IMR-90 (cell line): ENCODE measurements around the gene AKR1A1. TPM values are rescaled to one million over a fixed set of nuclear protein-coding genes. Genes with fewer than 3 reads are reported as not detected.

Experiments
- ATAC-seq: fragments of 200-7000 bp; cut with Tn5 transposase; 2 replicates; pipeline ENCODE4 v1.9.1; 2020; ENCODE audit warnings: low read depth, mild to moderate bottlenecking, moderate library complexity
- BruUV-seq: library from RNA; stranded (reverse); fragments of 400-500 nt; replicated peaks from 2 replicates; lab custom pipeline; 2021; lab: Mats Ljungman, UMichigan
- CTCF ChIA-PET: fragments of 300-600 bp; formaldehyde crosslinking; extraction: SDS; loops from one replicate; lab custom pipeline; 2021; ENCODE audit warnings: antibody characterized with exemption; lab: Yijun Ruan, JAX
- POLR2A ChIA-PET: fragments of 300-600 bp; sonication (Branson Sonifier 250); formaldehyde crosslinking; loops from one replicate; lab custom pipeline; 2022; ENCODE audit warnings: antibody characterized with exemption; ENCODE audit not compliant: unreplicated experiment; lab: Charles Lee
- DNase-seq: peaks from one replicate; pipeline ENCODE4 v3.0.0; 2013
- H2AFZ ChIP-seq: replicated peaks from 2 replicates; pipeline ENCODE3; 2013; ENCODE audit warnings: low read length, mild to moderate bottlenecking; ENCODE audit not compliant: poor library complexity
- H2AK5ac ChIP-seq: 2 replicates; pipeline ENCODE4 v1.6.1; 2013; ENCODE audit warnings: low read depth, low read length, inconsistent platforms
- H2AK9ac ChIP-seq: replicated peaks from 2 replicates; pipeline ENCODE3; 2013; ENCODE audit warnings: mild to moderate bottlenecking, low read depth, low read length, moderate library complexity; ENCODE audit not compliant: poor library complexity
- H2BK120ac ChIP-seq: 2 replicates; pipeline ENCODE4 v1.6.1; 2013; ENCODE audit warnings: low read depth, low read length, inconsistent platforms
- H2BK15ac ChIP-seq: 3 replicates; pipeline ENCODE4 v1.6.1; 2013; ENCODE audit warnings: low read depth, low read length, inconsistent platforms
- H2BK20ac ChIP-seq: 2 replicates; pipeline ENCODE4 v1.6.1; 2013; ENCODE audit warnings: low read depth, mild to moderate bottlenecking, inconsistent platforms, low read length, moderate library complexity
- H2BK5ac ChIP-seq: 2 replicates; pipeline ENCODE4 v1.6.1; 2013; ENCODE audit warnings: mild to moderate bottlenecking, low read depth, low read length, inconsistent platforms; ENCODE audit not compliant: poor library complexity, severe bottlenecking
- H3K14ac ChIP-seq: replicated peaks from 2 replicates; pipeline ENCODE4 v1.6.1; 2013; ENCODE audit warnings: low read depth, low read length, inconsistent platforms
- H3K18ac ChIP-seq: 2 replicates; pipeline ENCODE4 v1.6.1; 2013; ENCODE audit warnings: low read depth, low read length, control low read depth
- H3K23ac ChIP-seq: 2 replicates; pipeline ENCODE4 v1.6.1; 2013; ENCODE audit warnings: low read depth, low read length, inconsistent platforms
- H3K27ac ChIP-seq: 2 replicates; pipeline ENCODE4 v1.5.1; 2013; ENCODE audit warnings: mild to moderate bottlenecking, control low read depth, low read length; ENCODE audit not compliant: insufficient read depth
- H3K27me3 ChIP-seq: 2 replicates; pipeline ENCODE4 v1.6.1; 2013; ENCODE audit warnings: low read length; ENCODE audit not compliant: control insufficient read depth, insufficient read depth
- H3K36me3 ChIP-seq: 2 replicates; pipeline ENCODE4 v1.6.1; 2013; ENCODE audit warnings: low read length, mixed read lengths; ENCODE audit not compliant: control insufficient read depth, insufficient read depth
- H3K4ac ChIP-seq: 2 replicates; pipeline ENCODE4 v1.6.1; 2013; ENCODE audit warnings: low read depth, low read length, inconsistent platforms
- H3K4me1 ChIP-seq: 2 replicates; pipeline ENCODE4 v1.6.1; 2013; ENCODE audit warnings: low read length, mixed read lengths; ENCODE audit not compliant: control insufficient read depth, insufficient read depth
- H3K4me2 ChIP-seq: 2 replicates; pipeline ENCODE4 v1.6.1; 2013; ENCODE audit warnings: low read depth, mild to moderate bottlenecking, control low read depth, low read length, moderate library complexity
- H3K4me3 ChIP-seq: 2 replicates; pipeline ENCODE4 v1.5.1; 2013; ENCODE audit warnings: low read depth, mild to moderate bottlenecking, control low read depth, low read length, moderate library complexity; ENCODE audit not compliant: insufficient read depth
- H3K56ac ChIP-seq: 2 replicates; pipeline ENCODE4 v1.6.1; 2013; ENCODE audit warnings: low read length, inconsistent platforms; ENCODE audit not compliant: insufficient read depth; ENCODE audit errors: extremely low read depth
- H3K79me1 ChIP-seq, 2 experiments: 2 replicates each; pipeline ENCODE4 v1.6.1; 2013; ENCODE audit warnings: low read length in 2 of 2, inconsistent platforms in 1 of 2, low read depth in 1 of 2
- H3K9ac ChIP-seq: 2 replicates; pipeline ENCODE4 v1.6.1; 2013; ENCODE audit warnings: low read depth, low read length, control low read depth
- H3K9me1 ChIP-seq: 2 replicates; pipeline ENCODE4 v1.6.1; 2013; ENCODE audit warnings: low read length, inconsistent platforms; ENCODE audit not compliant: insufficient read depth
- H3K9me3 ChIP-seq: 2 replicates; pipeline ENCODE4 v1.6.1; 2013; ENCODE audit warnings: low read length; ENCODE audit not compliant: control insufficient read depth, insufficient read depth
- H4K20me1 ChIP-seq: 2 replicates; pipeline ENCODE4 v1.6.1; 2013; ENCODE audit warnings: low read length, inconsistent platforms; ENCODE audit not compliant: insufficient read depth
- H4K5ac ChIP-seq: 2 replicates; pipeline ENCODE4 v1.6.1; 2013; ENCODE audit warnings: mild to moderate bottlenecking, low read depth, low read length, control low read depth
- H4K8ac ChIP-seq, 2 experiments: 2 replicates each; pipeline ENCODE4 v1.6.1; 2013; ENCODE audit warnings: low read depth in 2 of 2, low read length in 2 of 2, control low read depth in 1 of 2, inconsistent platforms in 1 of 2
- H4K91ac ChIP-seq: 2 replicates; pipeline ENCODE4 v1.6.1; 2013; ENCODE audit warnings: low read depth, low read length, inconsistent platforms; ENCODE audit not compliant: insufficient read depth
- BHLHE40 ChIP-seq: fragments of 150-350 bp; IDR thresholded peaks from 2 replicates; pipeline ENCODE4 v1.6.1; 2016; ENCODE audit warnings: mild to moderate bottlenecking, low read depth, low read length
- CEBPB ChIP-seq: IDR thresholded peaks from 2 replicates; pipeline ENCODE4 v1.6.1; 2012; ENCODE audit warnings: low read depth, low read length, improper control_type of control experiment
- CHD1 ChIP-seq: IDR thresholded peaks from 2 replicates; pipeline ENCODE4 v1.6.1; 2012; ENCODE audit warnings: low read depth, low read length, improper control_type of control experiment
- CTCF ChIP-seq: conservative IDR thresholded peaks from 2 replicates; pipeline ENCODE4 v1.5.1; 2012; ENCODE audit warnings: mild to moderate bottlenecking, low read depth, low read length, improper control_type of control experiment
- FOS ChIP-seq: fragments of 150-350 bp; IDR thresholded peaks from 2 replicates; pipeline ENCODE4 v1.6.1; 2016; ENCODE audit warnings: low read depth, low read length
- MAFK ChIP-seq: IDR thresholded peaks from 2 replicates; pipeline ENCODE4 v1.6.1; 2012; ENCODE audit warnings: low read depth, low read length, improper control_type of control experiment
- MAZ ChIP-seq: IDR thresholded peaks from 2 replicates; pipeline ENCODE4 v1.6.1; 2012; ENCODE audit warnings: low read depth, mild to moderate bottlenecking, low read length, improper control_type of control experiment, moderate library complexity, borderline replicate concordance
- MXI1 ChIP-seq: IDR thresholded peaks from 2 replicates; pipeline ENCODE4 v1.6.1; 2012; ENCODE audit warnings: low read depth, mild to moderate bottlenecking, low read length, moderate library complexity, borderline replicate concordance
- NFE2L2 ChIP-seq: fragments of 150-350 bp; IDR thresholded peaks from 2 replicates; pipeline ENCODE4 v1.6.1; 2016; ENCODE audit warnings: low read depth, mild to moderate bottlenecking, low read length
- POLR2A ChIP-seq: IDR thresholded peaks from 2 replicates; pipeline ENCODE4 v1.6.1; 2012; ENCODE audit warnings: mild to moderate bottlenecking, low read depth, low read length
- RAD21 ChIP-seq: IDR thresholded peaks from 2 replicates; pipeline ENCODE4 v1.6.1; 2012; ENCODE audit warnings: low read length, improper control_type of control experiment
- RCOR1 ChIP-seq: IDR thresholded peaks from 2 replicates; pipeline ENCODE4 v1.6.1; 2012; ENCODE audit warnings: mild to moderate bottlenecking, low read length, improper control_type of control experiment; ENCODE audit not compliant: insufficient replicate concordance
- RFX5 ChIP-seq: IDR thresholded peaks from 2 replicates; pipeline ENCODE4 v1.8.0; 2012; ENCODE audit warnings: low read depth, mild to moderate bottlenecking, low read length, moderate library complexity
- SMC3 ChIP-seq: fragments of 150-350 bp; IDR thresholded peaks from 2 replicates; pipeline ENCODE4 v1.6.1; 2016; ENCODE audit warnings: low read depth, mild to moderate bottlenecking, antibody characterized with exemption, low read length, moderate library complexity
- WGBS, 2 experiments: methylation state at CpG; one replicate each; pipeline versions ENCODE4 v1.1.5 to v1.1.7; 2013; ENCODE audit warnings: missing lambda C conversion rate in 2 of 2; ENCODE audit not compliant: insufficient read length in 1 of 2; ENCODE audit errors: extremely low coverage in 2 of 2; 5-methylcytosine and 5-hydroxymethylcytosine counted together
- dilution Hi-C: fragments of 300-500 bp; cut with HindIII; formaldehyde crosslinking; loops from one replicate; pipeline ENCODE4 v1.14.3; 2018; ENCODE audit warnings: low sequenced_read_pairs; ENCODE audit not compliant: unreplicated experiment
- in situ Hi-C: fragments of 300-500 bp; cut with MboI; formaldehyde crosslinking; loops from 3 replicates; pipeline ENCODE4 v1.14.3; 2019; ENCODE audit warnings: low sequenced_read_pairs, inconsistent platforms, mixed read lengths
- intact Hi-C: fragments of 100-400 bp; cut with micrococcal nuclease; formaldehyde crosslinking; loops from 2 replicates; pipeline ENCODE4 v1.10.0; 2022
- polyA plus RNA-seq, 3 experiments: library from polyadenylated mRNA; depleted of rRNA; stranded (reverse); fragments of >200 nt; gene quantifications; 2 replicates each; pipeline ENCODE4 v1.2.3, GENCODE V29; 2012; ENCODE audit warnings: low replicate concordance in 1 of 3
- total RNA-seq: library from RNA; depleted of rRNA; stranded (reverse); fragments of >200 nt; gene quantifications from 2 replicates; pipeline ENCODE4 v1.2.3, GENCODE V29; 2012
- TF ChIP-seq, protein P1 (sequence below): fragments of 150-350 bp; IDR thresholded peaks from 2 replicates; pipeline ENCODE4 v1.6.1; 2017; ENCODE audit warnings: mild to moderate bottlenecking, antibody characterized with exemption, low read length, low read depth
- TF ChIP-seq, protein P2 (sequence below): fragments of 150-350 bp; IDR thresholded peaks from 2 replicates; pipeline ENCODE4 v1.6.1; 2016; ENCODE audit warnings: low read depth, mild to moderate bottlenecking, low read length, moderate library complexity, borderline replicate concordance

Gene AKR1A1
- total and polyA plus RNA-seq, 2 of the 4 experiments (the other 2 are of a cell fraction), result 141 to 151 TPM

DNA sequence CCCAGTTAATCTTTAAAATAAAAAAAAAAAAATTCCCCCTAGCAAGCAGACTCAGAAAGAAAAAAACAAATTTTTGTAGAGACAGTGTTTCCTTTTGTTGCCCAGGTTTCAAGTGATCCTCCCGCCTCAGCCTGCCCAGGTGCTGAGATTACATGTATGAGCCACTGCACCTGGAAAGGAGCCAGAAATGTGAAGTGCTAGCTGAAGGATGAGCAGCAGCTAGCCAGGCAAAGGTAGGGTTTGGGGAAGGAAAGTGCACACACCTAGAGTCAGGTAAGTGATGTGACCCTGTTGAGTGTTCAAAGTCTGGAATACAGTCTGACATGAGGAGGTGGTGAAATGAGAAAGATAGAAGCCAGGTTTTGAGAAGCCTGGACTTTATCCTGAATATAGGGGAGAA lies 1.7 kb downstream of the AKR1A1 start:
- Histone ChIP-seq H4K5ac (no peak overlapping the region), H4K91ac (no peak overlapping the region), H2AK5ac (0 out of 2 replicates have a peak overlapping the region, but pooled peaks have one; percentile 7), H3K56ac (no peak overlapping the region), H3K9ac (no peak overlapping the region), H3K18ac (no peak overlapping the region), H2BK20ac (no peak overlapping the region), H3K27ac (no peak overlapping the region), H2AK9ac (no peak overlapping the region), H2AFZ (no peak overlapping the region), H3K36me3 (peaks cover 7% of the 10 kb centered on the region), H3K4me3 (no peak overlapping the region), H2BK5ac (no peak overlapping the region), H4K20me1 (no peaks in the 10 kb centered on the region), H3K27me3 (no peaks in the 10 kb centered on the region), H3K9me3 (no peaks in the 10 kb centered on the region), H4K8ac (no peak overlapping the region), H3K14ac (no peak overlapping the region), H3K4me1 (peaks cover 7% of the 10 kb centered on the region), H3K23ac (peak overlapping the region; percentile 33; the same call in 1 of the 2 replicates), H3K4me2 (no peak overlapping the region), H2BK15ac (no peak overlapping the region), H2BK120ac (no peak overlapping the region), H3K4ac (no peak overlapping the region), H3K9me1 (peaks cover 5% of the 10 kb centered on the region; the same call in 1 of the 2 replicates), H3K79me1 (peaks cover 17 to 40% of the 10 kb centered on the region in 2 experiments)
- dilution Hi-C loops (no loop called here), in situ Hi-C loops (no loop called here), intact Hi-C loops (no loop called here)
- no TSS peak for BruUV-seq
- WGBS, 2 experiments, result 88% methylated on average over 1 of the region's 1 CpG; no CpG with 5 or more reads in 1 of the 2 experiments
- TF ChIP-seq RCOR1 (no peak), MAZ (no peak), MAFK (no peak), CHD1 (no peak), FOS (no peak), NFE2L2 (no peak), SMC3 (no peak), RAD21 (no peak), BHLHE40 (no peak), CTCF (no peak), POLR2A (no peak), MXI1 (no peak), CEBPB (no peak), RFX5 (no peak)
- TF ChIP-seq, protein P1, sequence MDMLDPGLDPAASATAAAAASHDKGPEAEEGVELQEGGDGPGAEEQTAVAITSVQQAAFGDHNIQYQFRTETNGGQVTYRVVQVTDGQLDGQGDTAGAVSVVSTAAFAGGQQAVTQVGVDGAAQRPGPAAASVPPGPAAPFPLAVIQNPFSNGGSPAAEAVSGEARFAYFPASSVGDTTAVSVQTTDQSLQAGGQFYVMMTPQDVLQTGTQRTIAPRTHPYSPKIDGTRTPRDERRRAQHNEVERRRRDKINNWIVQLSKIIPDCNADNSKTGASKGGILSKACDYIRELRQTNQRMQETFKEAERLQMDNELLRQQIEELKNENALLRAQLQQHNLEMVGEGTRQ, result no peak
- TF ChIP-seq, protein P2, sequence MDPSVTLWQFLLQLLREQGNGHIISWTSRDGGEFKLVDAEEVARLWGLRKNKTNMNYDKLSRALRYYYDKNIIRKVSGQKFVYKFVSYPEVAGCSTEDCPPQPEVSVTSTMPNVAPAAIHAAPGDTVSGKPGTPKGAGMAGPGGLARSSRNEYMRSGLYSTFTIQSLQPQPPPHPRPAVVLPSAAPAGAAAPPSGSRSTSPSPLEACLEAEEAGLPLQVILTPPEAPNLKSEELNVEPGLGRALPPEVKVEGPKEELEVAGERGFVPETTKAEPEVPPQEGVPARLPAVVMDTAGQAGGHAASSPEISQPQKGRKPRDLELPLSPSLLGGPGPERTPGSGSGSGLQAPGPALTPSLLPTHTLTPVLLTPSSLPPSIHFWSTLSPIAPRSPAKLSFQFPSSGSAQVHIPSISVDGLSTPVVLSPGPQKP, result no peak
- no peak for DNase-seq
- ATAC-seq, result no peak
- ChIA-PET CTCF (interaction anchor here (0.6 kb wide), 1 partner anchor 1708 kb away, joined by 3 read pairs; no protein-coding TSS in a partner anchor), POLR2A (no interaction called here)
